OCI-LY7 (cell line): ENCODE measurements around the gene MSANTD1.

Experiments
- CTCF ChIP-seq: fragments of 200-600 bp; sonication (generic); conservative IDR thresholded peaks from 2 replicates; pipeline ENCODE4 v1.5.1; 2014; ENCODE audit warnings: mild to moderate bottlenecking, antibody characterized with exemption, low read length, moderate library complexity, mixed read lengths
- EZH2phosphoT487 ChIP-seq: fragments of 200-600 bp; sonication (generic); IDR thresholded peaks from 2 replicates; pipeline ENCODE4 v1.6.1; 2018; ENCODE audit warnings: low read depth, borderline replicate concordance, mild to moderate bottlenecking, mixed run types, antibody characterized with exemption, low read length, moderate library complexity, mixed read lengths

- TF ChIP-seq CTCF (no peak), EZH2phosphoT487 (no peak)
Observed at GRCh38 chr4:3231471-3231870, 17.5 kb upstream of the MSANTD1 start.
